SK-N-SH (cell line): Measurements from ENCODE around the gene MON1B.

ENCODE experiments used
- CTCF ChIP-seq: fragments of 200-600 bp; sonication (generic); IDR thresholded peaks from 2 replicates; pipeline ENCODE4 v1.6.1; 2017; ENCODE audit warnings: antibody characterized with exemption, mild to moderate bottlenecking, moderate library complexity
- FOXM1 ChIP-seq: IDR thresholded peaks from 2 replicates; pipeline ENCODE4 v1.4.0; 2012; ENCODE audit warnings: low read depth, mild to moderate bottlenecking
- POLR2AphosphoS5 ChIP-seq: IDR thresholded peaks from 2 replicates; pipeline ENCODE4 v1.6.1; 2012; ENCODE audit warnings: low read depth, low read length
- RCOR1 ChIP-seq: fragments of 150-350 bp; IDR thresholded peaks from 2 replicates; pipeline ENCODE4 v1.6.1; 2017; ENCODE audit warnings: antibody characterized with exemption, low read length
- REST ChIP-seq: IDR thresholded peaks from 2 replicates; pipeline ENCODE4 v1.6.1; 2012; ENCODE audit warnings: mild to moderate bottlenecking, low read depth, low read length, moderate library complexity
- TAF1 ChIP-seq: IDR thresholded peaks from 2 replicates; pipeline ENCODE4 v1.6.1; 2012; ENCODE audit warnings: low read depth, mild to moderate bottlenecking, low read length, moderate library complexity, borderline replicate concordance

- TF ChIP-seq CTCF (no peak), POLR2AphosphoS5 (no peak), RCOR1 (no peak), TAF1 (no peak), FOXM1 (no peak), REST (no peak)
Observed at GRCh38 chr16:77193377-77193776, 2.4 kb downstream of the MON1B start.
